GM19468 (cell line): Measurements from ENCODE around the gene HOXD3.

ENCODE experiments used
- ATAC-seq: cut with Tn5 transposase; IDR thresholded peaks from one replicate; pipeline ENCODE4 v1.9.1; 2021; ENCODE audit warnings: mild to moderate bottlenecking, moderate library complexity, moderate number of reproducible peaks; ENCODE audit not compliant: unreplicated experiment; ENCODE audit errors: extremely low read depth

The HOXD3 gene

GRCh38 chr2:176174824-176175708 lies 18.0 kb downstream of the HOXD3 start:
- ATAC-seq, result no peak

- no peak for ATAC-seq
Measured at GRCh38 chr2:176175709-176176607, 18.9 kb downstream of the HOXD3 start.

- no peak for ATAC-seq
Measured at GRCh38 chr2:176177580-176178037, 20.5 kb downstream of the HOXD3 start.

DNA sequence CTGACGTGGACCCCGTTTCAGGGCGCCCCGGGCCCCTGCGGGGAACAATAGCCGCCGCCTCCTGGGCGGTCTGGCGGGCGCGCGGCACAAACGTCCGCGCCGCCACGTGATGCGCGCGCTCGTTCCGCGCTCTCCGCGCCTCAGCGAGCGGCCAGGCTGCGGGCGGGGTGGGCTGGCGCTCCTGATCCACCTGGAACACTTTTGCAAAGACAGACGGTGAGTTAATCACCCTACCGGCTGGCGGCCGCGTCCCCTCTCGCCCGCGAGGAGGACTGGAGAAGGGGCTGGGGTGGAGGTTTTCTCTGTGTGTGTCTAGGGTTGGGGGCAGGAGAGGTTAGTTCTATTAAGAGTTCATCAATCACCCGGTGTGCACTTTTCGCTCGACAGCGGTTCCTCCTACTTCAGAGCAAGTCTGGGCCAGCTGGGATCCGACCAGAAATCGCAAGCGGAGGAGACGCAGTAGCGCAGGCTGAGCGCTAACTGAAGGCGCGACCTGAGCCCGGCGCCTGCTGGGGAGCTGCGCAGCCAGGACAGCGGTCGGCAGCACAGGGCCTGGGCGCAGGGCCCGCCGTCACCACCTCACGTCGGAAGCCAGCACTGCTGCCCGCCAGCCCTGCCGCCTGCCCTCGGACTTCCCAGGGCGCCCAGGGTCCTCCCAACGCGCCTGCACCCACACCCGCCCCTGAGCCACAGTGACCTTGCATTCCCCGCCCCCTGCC lies 21.1 kb downstream of the HOXD3 start:
- no peak for ATAC-seq

DNA sequence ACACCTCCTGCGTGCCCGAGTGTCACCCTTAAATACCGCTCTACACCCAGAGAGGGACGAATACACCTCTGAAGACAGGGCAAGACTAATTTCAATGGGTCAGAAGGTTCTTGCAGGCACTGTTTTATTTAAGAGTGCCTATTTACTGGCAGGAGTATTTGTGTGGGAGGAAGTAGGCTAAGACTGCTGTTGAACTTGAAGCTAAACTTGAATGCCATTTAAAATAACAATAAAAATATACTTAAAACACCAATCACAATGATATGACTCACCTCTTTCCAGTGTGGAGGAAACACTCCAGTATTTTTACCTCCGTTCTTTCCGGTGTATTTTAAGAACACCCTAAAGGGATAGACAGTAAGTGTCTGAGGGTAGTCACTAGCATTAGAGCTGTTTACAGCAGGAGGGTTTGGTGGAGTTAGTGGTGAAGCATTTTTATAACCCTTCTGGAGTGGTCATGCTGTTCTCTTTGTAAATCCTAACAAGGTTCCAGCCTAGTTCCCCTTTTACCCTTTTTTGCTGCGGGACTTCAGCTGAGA lies 21.7 kb downstream of the HOXD3 start:
- ATAC-seq, result no peak

DNA sequence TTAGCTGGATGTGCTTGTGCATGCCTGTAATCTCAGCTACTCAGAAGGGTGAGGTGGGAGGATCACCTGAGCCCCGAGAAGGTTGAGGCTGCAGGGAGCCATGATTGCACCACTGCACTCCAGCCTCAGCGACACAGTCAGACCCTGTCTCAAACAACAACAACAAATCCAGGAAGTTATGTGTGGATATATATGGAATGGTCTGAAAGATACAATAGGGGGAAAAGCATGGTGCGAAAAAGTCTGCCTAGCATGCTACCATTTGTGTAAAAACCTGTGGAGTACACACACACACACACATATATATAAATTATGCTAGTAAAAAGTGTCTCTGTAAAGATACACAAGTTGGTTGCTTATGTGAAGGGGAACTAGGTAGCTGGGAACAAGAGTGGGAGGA lies 24.4 kb downstream of the HOXD3 start:
- no peak for ATAC-seq

DNA sequence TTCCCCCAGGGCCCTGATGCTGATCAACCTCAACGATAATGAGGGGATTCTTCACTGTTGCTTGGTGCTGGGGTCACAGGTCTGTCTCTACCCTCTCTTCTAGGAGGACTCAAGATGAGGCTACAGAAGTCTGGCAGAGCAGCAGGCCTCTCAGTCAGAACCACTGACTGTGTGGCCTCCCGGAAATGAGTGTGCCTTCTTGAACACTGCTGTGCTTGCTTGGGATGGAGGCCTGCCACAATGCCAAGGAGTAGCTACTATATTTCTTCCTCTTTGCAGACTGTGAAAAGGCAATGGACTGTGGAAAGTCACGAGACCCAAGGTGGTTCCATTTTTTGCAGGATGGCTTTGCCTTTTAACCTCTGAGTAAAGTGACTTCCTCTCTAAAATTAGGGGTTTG lies 25.6 kb downstream of the HOXD3 start:
- no peak for ATAC-seq

GRCh38 chr2:176184749-176185148 lies 27.6 kb downstream of the HOXD3 start:
- no peak for ATAC-seq

DNA sequence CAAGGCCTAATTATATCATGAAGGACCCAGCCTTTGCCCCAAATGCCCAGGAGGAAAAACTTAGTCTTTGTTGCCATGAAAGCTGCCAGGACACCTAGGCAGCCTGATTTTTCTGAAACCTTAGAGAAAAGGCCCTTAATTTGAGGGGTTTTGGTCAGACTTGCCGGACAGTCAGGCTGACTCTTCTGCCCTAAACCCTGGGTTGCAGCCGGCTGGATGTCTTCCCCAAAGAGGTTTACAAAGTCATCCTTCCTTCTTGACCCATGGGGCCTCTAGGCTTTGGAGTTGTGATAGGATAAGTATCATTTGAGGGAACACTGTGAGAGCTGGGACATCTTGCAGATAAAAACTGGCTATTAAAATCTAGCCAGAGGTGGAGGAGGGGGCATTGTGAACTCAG lies 28.9 kb downstream of the HOXD3 start:
- no peak for ATAC-seq

- no peak for ATAC-seq
Measured at GRCh38 chr2:176187200-176187898, 30.2 kb downstream of the HOXD3 start.

DNA sequence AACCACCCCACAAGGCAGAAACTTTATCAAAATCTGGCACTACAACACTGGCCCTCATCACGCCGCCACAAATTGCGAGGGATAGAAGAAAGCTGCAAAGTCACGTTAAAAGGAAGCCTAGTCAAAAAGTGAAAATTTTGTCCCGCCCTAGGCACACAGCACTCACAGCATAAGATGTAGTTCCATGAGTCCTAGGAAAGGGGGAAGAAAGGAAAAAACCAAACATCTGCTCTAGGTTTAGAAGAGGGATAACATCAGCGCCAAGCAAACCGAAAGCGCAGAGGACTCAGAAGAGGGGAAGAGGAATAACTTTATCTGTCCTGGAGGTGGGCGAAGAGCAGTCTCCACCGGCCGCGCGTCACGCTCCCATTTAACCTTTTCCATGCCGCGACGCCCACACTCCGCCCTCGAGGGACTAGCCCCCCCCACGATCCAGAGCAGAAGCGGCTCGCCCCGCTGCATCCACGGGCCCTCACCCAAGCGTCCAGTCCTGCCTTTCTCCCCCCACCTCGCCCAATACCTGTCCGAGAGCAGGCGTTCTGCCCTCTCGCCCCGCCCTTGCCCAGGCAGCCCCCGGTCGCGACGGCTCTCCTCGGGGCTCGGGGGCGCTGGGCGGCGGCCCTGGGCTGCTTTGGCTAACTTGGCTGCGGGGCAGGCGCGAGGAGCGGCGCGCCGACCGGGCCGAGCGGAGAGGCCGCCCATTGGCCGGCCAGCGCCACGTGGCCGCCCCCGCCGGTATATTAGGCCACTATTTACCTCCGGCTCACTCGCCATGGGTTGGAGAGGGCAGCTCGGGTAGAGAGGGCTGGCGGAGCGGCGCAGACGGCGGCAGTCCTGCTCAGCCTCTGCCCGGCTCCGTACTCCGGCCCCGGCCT lies 31.0 kb downstream of the HOXD3 start, which contains the start of gene HOXD1:
Gene HOXD1 (plus strand): TSS at position 770 of the 875 bp plus-strand sequence. CDS start 134 bp downstream, outside the sequence.
- no peak for ATAC-seq

DNA sequence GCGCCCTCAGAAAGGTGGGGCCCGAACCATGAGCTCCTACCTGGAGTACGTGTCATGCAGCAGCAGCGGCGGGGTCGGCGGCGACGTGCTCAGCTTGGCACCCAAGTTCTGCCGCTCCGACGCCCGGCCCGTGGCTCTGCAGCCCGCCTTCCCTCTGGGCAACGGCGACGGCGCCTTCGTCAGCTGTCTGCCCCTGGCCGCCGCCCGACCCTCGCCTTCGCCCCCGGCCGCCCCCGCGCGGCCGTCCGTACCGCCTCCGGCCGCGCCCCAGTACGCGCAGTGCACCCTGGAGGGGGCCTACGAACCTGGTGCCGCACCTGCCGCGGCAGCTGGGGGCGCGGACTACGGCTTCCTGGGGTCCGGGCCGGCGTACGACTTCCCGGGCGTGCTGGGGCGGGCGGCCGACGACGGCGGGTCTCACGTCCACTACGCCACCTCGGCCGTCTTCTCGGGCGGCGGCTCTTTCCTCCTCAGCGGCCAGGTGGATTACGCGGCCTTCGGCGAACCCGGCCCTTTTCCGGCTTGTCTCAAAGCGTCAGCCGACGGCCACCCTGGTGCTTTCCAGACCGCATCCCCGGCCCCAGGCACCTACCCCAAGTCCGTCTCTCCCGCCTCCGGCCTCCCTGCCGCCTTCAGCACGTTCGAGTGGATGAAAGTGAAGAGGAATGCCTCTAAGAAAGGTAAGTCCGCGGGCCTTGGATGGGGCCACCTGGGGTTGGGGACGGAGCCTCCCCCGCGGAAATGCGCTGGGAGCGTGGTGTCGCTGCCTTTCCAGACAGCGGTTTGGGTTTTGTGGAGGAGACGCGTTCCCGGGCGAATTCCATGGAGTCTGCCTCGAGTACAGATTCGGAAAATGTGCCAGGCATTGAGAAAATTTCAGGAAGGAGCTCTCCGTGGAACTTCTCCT lies 31.9 kb downstream of the HOXD3 start:
- ATAC-seq, result no peak

DNA sequence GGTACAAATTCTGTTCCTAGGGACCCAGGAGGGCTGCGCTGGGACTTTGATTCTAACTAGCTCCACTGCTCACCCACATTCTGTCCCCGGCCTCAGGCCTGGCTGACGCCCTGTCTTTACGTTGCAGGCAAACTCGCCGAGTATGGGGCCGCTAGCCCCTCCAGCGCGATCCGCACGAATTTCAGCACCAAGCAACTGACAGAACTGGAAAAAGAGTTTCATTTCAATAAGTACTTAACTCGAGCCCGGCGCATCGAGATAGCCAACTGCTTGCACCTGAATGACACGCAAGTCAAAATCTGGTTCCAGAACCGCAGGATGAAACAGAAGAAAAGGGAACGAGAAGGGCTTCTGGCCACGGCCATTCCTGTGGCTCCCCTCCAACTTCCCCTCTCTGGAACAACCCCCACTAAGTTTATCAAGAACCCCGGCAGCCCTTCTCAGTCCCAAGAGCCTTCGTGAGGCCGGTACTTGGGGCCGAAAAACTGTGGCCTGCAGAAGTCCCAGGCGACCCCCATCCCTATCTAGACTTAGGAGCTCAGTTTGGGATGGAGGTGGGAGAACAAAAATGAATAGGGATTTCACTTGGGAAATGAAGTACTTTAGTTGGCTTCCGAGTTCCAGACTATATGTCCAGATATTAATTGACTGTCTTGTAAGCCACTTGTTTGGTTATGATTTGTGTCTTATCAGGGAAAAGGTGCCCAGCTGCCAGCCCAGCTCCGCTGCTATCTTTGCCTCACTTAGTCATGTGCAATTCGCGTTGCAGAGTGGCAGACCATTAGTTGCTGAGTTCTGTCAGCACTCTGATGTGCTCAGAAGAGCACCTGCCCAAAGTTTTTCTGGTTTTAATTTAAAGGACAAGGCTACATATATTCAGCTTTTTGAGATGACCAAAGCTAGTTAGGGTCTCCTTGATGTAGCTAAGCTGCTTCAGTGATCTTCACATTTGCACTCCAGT lies 32.9 kb downstream of the HOXD3 start:
- no peak for ATAC-seq

GRCh38 chr2:176192351-176192750 lies 35.2 kb downstream of the HOXD3 start:
- ATAC-seq, result no peak

DNA sequence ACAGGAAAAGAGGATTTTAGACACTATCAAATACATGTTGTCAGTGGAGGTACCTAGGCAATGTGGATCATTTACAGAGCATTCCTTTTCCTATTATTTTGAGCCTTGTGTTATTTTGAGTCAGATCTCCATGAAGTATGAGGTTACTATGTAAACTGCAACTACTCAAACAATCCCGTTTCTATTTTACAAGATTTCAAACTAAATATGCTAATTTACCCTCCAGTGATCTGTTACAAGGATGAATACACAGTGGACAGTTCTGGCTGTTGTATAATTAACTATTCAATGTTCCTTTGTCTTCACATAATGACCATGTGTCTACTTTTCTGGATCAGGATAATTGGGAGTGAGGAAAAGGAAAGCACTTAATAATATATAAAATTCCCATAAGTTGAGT lies 35.9 kb downstream of the HOXD3 start:
- no peak for ATAC-seq

DNA sequence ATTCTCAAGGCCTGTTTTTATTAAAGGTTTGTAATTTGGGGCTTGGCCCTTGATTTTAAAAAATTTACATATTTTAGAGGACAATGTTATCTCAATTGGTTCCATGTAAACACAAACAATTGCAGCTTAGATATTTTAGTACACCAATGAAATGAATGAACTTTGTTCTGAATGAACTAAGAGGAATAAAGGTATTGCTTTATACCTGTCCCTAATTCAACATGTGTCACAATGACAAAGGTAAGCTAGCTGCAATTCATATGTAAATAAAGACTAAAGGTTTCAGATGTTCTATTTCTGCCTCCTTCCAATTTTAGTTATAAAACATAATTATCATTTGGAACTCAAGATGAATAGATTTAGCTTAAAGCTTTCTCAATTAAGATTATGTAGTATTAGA lies 42.8 kb downstream of the HOXD3 start:
- ATAC-seq, result no peak
